C4-2B (cell line): ENCODE measurements around the gene AFAP1.

Source experiments
- ZFX ChIP-seq: fragments of 450-650 bp; IDR thresholded peaks from 2 replicates; pipeline ENCODE4 v1.6.1; 2017
- TF ChIP-seq, protein P1 (sequence below): fragments of 450-650 bp; conservative IDR thresholded peaks from 2 replicates; pipeline ENCODE4 v1.5.1; 2017; ENCODE audit warnings: mild to moderate bottlenecking

DNA sequence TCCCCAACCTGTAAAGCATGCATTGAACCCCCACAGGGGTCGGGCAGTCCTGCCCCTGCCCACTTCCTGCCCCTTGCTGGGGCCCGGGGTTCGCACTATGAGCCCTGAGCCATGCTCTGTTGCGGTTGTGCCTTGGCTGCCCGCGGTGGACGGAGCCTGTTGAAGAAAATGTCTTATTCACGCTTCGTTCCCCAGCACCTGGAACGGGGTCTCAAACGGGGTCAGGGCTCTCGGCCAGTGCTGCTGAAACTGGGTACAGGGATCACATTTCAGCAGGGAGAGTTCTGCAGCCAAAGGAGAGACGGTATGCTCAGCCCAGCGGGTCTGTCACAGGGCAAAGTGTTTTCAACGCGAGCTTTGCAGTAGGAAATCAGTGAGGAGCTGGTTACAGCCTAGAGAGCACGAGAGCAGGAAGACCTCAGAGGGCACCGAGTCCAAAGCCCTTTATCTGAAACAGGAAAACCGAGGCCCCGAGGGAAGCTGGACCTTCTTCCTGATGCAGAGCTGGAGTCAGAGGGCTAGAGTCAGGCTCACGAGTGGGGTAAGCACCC is 46.3 kb upstream of the AFAP1 start:
- TF ChIP-seq, protein P1, sequence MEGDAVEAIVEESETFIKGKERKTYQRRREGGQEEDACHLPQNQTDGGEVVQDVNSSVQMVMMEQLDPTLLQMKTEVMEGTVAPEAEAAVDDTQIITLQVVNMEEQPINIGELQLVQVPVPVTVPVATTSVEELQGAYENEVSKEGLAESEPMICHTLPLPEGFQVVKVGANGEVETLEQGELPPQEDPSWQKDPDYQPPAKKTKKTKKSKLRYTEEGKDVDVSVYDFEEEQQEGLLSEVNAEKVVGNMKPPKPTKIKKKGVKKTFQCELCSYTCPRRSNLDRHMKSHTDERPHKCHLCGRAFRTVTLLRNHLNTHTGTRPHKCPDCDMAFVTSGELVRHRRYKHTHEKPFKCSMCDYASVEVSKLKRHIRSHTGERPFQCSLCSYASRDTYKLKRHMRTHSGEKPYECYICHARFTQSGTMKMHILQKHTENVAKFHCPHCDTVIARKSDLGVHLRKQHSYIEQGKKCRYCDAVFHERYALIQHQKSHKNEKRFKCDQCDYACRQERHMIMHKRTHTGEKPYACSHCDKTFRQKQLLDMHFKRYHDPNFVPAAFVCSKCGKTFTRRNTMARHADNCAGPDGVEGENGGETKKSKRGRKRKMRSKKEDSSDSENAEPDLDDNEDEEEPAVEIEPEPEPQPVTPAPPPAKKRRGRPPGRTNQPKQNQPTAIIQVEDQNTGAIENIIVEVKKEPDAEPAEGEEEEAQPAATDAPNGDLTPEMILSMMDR = no peak
- no peak for TF ChIP-seq ZFX
